ENCODE results near the gene NBEA.

NBEA gene

DNA sequence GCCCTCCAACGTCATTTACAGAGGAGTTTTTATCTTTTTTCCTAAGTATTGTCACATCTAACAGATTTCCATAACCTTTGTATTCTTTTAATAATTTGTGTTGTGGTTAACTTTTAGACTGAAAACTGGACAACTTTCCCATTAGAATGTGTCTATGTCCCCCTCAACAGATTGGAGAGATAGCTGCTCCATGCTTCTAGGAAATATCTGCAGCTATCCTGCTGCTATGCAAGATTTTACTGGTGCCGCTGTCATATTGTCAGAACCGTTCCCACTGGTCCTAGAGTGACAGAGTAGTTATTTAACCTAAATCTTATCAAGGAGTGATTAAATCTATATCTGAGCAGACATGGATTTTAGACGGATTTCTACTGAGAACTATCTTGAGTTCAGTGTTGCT is 404.4 kb downstream of the NBEA start:
- Histone ChIP-seq H3K4ac (ENCODE audit: low read depth in 1 of 2, low read length in 2 of 2) (no peak overlapping the region), H3K27me3 (ENCODE audit: control insufficient read depth in 1 of 2, insufficient read depth in 1 of 2, low read length in 2 of 2) (no peaks in the 10 kb centered on the region), H3K14ac (ENCODE audit: low read length in 2 of 2) (no peak overlapping the region), H2BK15ac (ENCODE audit: low read depth, poor library complexity, severe bottlenecking) (no peak overlapping the region), H2BK5ac (ENCODE audit: low read depth, low read length, poor library complexity, severe bottlenecking) (no peak overlapping the region), H3K9ac (ENCODE audit: low read length) (no peak overlapping the region), H4K8ac (ENCODE audit: low read length) (no peak overlapping the region), H3K4me3 (ENCODE audit: insufficient read depth in 1 of 2, low read depth in 1 of 2, low read length in 2 of 2) (no peak overlapping the region), H3K4me1 (ENCODE audit: control insufficient read depth, insufficient read depth, low read depth, low read length) (no peaks in the 10 kb centered on the region), H3K79me1 (replicated peaks; ENCODE audit: low read length, poor library complexity, severe bottlenecking) (peaks cover 1% of the 10 kb centered on the region), H2BK120ac (ENCODE audit: low read depth, low read length) (no peak overlapping the region), H4K91ac (ENCODE audit: low read length) (no peak overlapping the region), H3K36me3 (ENCODE audit: control insufficient read depth in 1 of 2, insufficient read depth in 2 of 2, low read depth in 1 of 2, low read length in 2 of 2) (no peaks in the 10 kb centered on the region), H3K27ac (ENCODE audit: low read length, poor library complexity, severe bottlenecking) (no peak overlapping the region), H3K4me2 (ENCODE audit: low read length, poor library complexity, severe bottlenecking) (no peak overlapping the region), H3K9me3 (ENCODE audit: control insufficient read depth, low read length) (no peaks in the 10 kb centered on the region), H3K18ac (ENCODE audit: low read depth in 1 of 2, low read length in 2 of 2) (no peak overlapping the region), H2BK12ac (ENCODE audit: low read length in 2 of 2) (no peak overlapping the region), H3K23ac (ENCODE audit: low read length in 2 of 2) (no peak overlapping the region), H2AFZ (ENCODE audit: low read depth, low read length) (no peak overlapping the region), H2AK5ac (ENCODE audit: low read length, severe bottlenecking) (no peak overlapping the region)
- WGBS = 100% methylated on average over 1 of the region's 4 CpGs
- no peak for DNase-seq

DNA sequence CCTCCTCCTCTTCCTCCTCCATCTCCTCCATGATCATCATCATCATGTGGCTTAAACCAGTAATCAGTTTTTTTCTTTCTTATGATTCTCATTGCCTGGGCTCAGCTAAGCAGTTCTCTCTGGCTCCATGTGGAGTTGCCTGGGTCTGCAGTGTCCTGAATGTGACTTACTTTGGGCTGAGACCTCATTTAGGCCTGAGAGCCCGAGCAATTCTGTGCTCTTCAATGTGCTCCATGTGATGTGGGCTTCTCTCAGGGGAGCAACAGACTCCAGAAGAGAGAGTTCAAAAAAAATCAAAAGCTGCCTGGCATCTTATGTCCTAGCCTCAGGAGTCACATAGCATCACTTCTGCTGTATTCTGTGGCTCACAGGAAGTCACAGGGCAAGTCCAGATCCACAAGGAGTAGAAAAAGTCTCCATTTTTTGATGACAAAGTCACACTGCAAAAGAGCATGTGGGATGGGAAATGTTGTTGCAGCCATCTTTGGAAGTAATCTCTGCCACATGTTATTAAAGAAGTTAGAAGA is 405.7 kb downstream of the NBEA start:
- no peak overlapping the region for H2AFZ ChIP-seq (ENCODE audit: low read depth, low read length)
- DNase-seq = no peak
- WGBS = 77% methylated on average over 1 of the region's 1 CpG
- H3K18ac ChIP-seq (ENCODE audit: low read depth in 1 of 2, low read length in 2 of 2) = no peak overlapping the region
- no peak overlapping the region for H3K4me2 ChIP-seq (ENCODE audit: low read length, poor library complexity, severe bottlenecking)
- H3K9me3 ChIP-seq (ENCODE audit: control insufficient read depth, low read length) = no peaks in the 10 kb centered on the region
- H2BK15ac ChIP-seq (ENCODE audit: low read depth, poor library complexity, severe bottlenecking) = no peak overlapping the region
- H4K8ac ChIP-seq (ENCODE audit: low read length) = no peak overlapping the region
- no peak overlapping the region for H3K9ac ChIP-seq (ENCODE audit: low read length)
- H3K23ac ChIP-seq (ENCODE audit: low read length in 2 of 2) = no peak overlapping the region
- H3K14ac ChIP-seq (ENCODE audit: low read length in 2 of 2) = no peak overlapping the region
- H3K4me1 ChIP-seq (ENCODE audit: control insufficient read depth, insufficient read depth, low read depth, low read length) = no peaks in the 10 kb centered on the region
- no peak overlapping the region for H2BK120ac ChIP-seq (ENCODE audit: low read depth, low read length)
- no peak overlapping the region for H3K4ac ChIP-seq (ENCODE audit: low read depth in 1 of 2, low read length in 2 of 2)
- H3K27me3 ChIP-seq (ENCODE audit: control insufficient read depth in 1 of 2, insufficient read depth in 1 of 2, low read length in 2 of 2) = no peaks in the 10 kb centered on the region
- H3K27ac ChIP-seq (ENCODE audit: low read length, poor library complexity, severe bottlenecking) = no peak overlapping the region
- H2BK12ac ChIP-seq (ENCODE audit: low read length in 2 of 2) = no peak overlapping the region
- no peaks in the 10 kb centered on the region for H3K36me3 ChIP-seq (ENCODE audit: control insufficient read depth in 1 of 2, insufficient read depth in 2 of 2, low read depth in 1 of 2, low read length in 2 of 2)
- H2AK5ac ChIP-seq (ENCODE audit: low read length, severe bottlenecking) = no peak overlapping the region
- no peak overlapping the region for H2BK5ac ChIP-seq (ENCODE audit: low read depth, low read length, poor library complexity, severe bottlenecking)
- H4K91ac ChIP-seq (ENCODE audit: low read length) = no peak overlapping the region
- no peak overlapping the region for H3K4me3 ChIP-seq (ENCODE audit: insufficient read depth in 1 of 2, low read depth in 1 of 2, low read length in 2 of 2)
- peaks cover 1% of the 10 kb centered on the region for H3K79me1 ChIP-seq (replicated peaks; ENCODE audit: low read length, poor library complexity, severe bottlenecking)

DNA sequence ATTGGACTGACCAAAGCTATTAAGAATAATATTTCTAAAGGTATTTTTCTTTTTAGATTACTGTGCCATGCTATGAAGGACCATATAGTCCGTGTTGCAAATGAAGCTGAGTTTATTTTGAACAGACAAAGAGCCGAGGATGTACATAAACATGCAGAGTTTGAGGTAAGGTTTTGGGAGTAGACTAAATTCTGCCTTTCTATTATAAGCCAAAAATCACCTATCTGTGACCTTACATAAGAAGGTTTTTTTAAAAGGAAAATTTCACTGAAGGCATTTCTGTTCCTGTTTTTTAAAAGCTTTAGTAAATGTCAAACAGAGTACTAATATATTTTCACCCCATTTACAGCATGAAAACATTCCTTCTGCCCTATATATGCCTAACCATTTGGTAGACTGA is 407.0 kb downstream of the NBEA start:
- DNase-seq = no peak
- Histone ChIP-seq H3K9me3 (ENCODE audit: control insufficient read depth, low read length) (no peaks in the 10 kb centered on the region), H3K4me3 (ENCODE audit: insufficient read depth in 1 of 2, low read depth in 1 of 2, low read length in 2 of 2) (no peak overlapping the region), H3K4me1 (ENCODE audit: control insufficient read depth, insufficient read depth, low read depth, low read length) (no peaks in the 10 kb centered on the region), H3K27ac (ENCODE audit: low read length, poor library complexity, severe bottlenecking) (no peak overlapping the region), H2AK5ac (ENCODE audit: low read length, severe bottlenecking) (no peak overlapping the region), H3K36me3 (ENCODE audit: control insufficient read depth in 1 of 2, insufficient read depth in 2 of 2, low read depth in 1 of 2, low read length in 2 of 2) (no peaks in the 10 kb centered on the region), H2BK15ac (ENCODE audit: low read depth, poor library complexity, severe bottlenecking) (no peak overlapping the region), H3K14ac (ENCODE audit: low read length in 2 of 2) (no peak overlapping the region), H4K91ac (ENCODE audit: low read length) (no peak overlapping the region), H3K9ac (ENCODE audit: low read length) (no peak overlapping the region), H2BK5ac (ENCODE audit: low read depth, low read length, poor library complexity, severe bottlenecking) (no peak overlapping the region), H4K8ac (ENCODE audit: low read length) (no peak overlapping the region), H3K18ac (ENCODE audit: low read depth in 1 of 2, low read length in 2 of 2) (no peak overlapping the region), H3K79me1 (replicated peaks; ENCODE audit: low read length, poor library complexity, severe bottlenecking) (peaks cover 1% of the 10 kb centered on the region), H3K27me3 (ENCODE audit: control insufficient read depth in 1 of 2, insufficient read depth in 1 of 2, low read length in 2 of 2) (no peaks in the 10 kb centered on the region), H2AFZ (ENCODE audit: low read depth, low read length) (no peak overlapping the region), H3K4me2 (ENCODE audit: low read length, poor library complexity, severe bottlenecking) (no peak overlapping the region), H2BK120ac (ENCODE audit: low read depth, low read length) (no peak overlapping the region), H3K4ac (ENCODE audit: low read depth in 1 of 2, low read length in 2 of 2) (no peak overlapping the region), H3K23ac (ENCODE audit: low read length in 2 of 2) (no peak overlapping the region), H2BK12ac (ENCODE audit: low read length in 2 of 2) (no peak overlapping the region)
- WGBS = no CpG with 5 or more reads among the region's 2 CpGs

DNA sequence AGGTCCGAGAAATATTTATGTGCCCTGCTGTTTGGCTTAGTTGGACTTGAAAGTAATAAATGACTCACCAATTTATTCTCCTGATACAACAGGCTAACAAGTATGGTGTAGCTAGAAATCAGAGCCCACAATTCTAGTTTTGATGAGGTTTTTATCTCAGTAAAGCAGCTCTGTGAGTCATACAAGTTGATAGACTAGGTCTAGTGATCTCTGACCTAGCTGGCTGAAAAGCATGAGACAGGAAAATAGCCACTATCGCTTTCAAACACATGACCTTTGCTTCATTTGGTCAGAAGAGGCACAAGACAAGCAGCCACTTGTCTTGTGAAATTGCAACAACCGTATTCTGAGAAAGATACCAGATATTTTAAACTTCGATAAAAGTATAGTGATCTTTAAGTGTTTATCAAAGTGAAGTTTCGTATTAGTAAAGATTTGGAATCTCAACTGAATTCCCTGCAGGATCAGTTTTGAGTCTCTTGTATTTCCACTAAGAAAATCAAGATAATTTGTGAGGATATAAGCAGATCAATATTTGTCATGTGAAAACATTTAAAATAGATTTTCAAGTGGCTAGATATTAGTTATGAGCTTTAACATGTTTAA is 407.7 kb downstream of the NBEA start:
- no peaks in the 10 kb centered on the region for H3K4me1 ChIP-seq (ENCODE audit: control insufficient read depth, insufficient read depth, low read depth, low read length)
- no peak overlapping the region for H2BK120ac ChIP-seq (ENCODE audit: low read depth, low read length)
- H3K4me2 ChIP-seq (ENCODE audit: low read length, poor library complexity, severe bottlenecking) = no peak overlapping the region
- H3K14ac ChIP-seq (ENCODE audit: low read length in 2 of 2) = no peak overlapping the region
- H2AFZ ChIP-seq (ENCODE audit: low read depth, low read length) = no peak overlapping the region
- H3K79me1 ChIP-seq (replicated peaks; ENCODE audit: low read length, poor library complexity, severe bottlenecking) = peaks cover 1% of the 10 kb centered on the region
- H3K27ac ChIP-seq (ENCODE audit: low read length, poor library complexity, severe bottlenecking) = no peak overlapping the region
- no peak overlapping the region for H2BK12ac ChIP-seq (ENCODE audit: low read length in 2 of 2)
- H2AK5ac ChIP-seq (ENCODE audit: low read length, severe bottlenecking) = no peak overlapping the region
- no peak overlapping the region for H4K91ac ChIP-seq (ENCODE audit: low read length)
- H3K9me3 ChIP-seq (ENCODE audit: control insufficient read depth, low read length) = no peaks in the 10 kb centered on the region
- H3K23ac ChIP-seq (ENCODE audit: low read length in 2 of 2) = no peak overlapping the region
- no peak overlapping the region for H2BK5ac ChIP-seq (ENCODE audit: low read depth, low read length, poor library complexity, severe bottlenecking)
- no peak overlapping the region for H3K4ac ChIP-seq (ENCODE audit: low read depth in 1 of 2, low read length in 2 of 2)
- no peak overlapping the region for H4K8ac ChIP-seq (ENCODE audit: low read length)
- no peaks in the 10 kb centered on the region for H3K36me3 ChIP-seq (ENCODE audit: control insufficient read depth in 1 of 2, insufficient read depth in 2 of 2, low read depth in 1 of 2, low read length in 2 of 2)
- 87% methylated on average over 3 of the region's 5 CpGs for WGBS
- no peak overlapping the region for H2BK15ac ChIP-seq (ENCODE audit: low read depth, poor library complexity, severe bottlenecking)
- no peaks in the 10 kb centered on the region for H3K27me3 ChIP-seq (ENCODE audit: control insufficient read depth in 1 of 2, insufficient read depth in 1 of 2, low read length in 2 of 2)
- no peak overlapping the region for H3K4me3 ChIP-seq (ENCODE audit: insufficient read depth in 1 of 2, low read depth in 1 of 2, low read length in 2 of 2)
- no peak for DNase-seq
- H3K18ac ChIP-seq (ENCODE audit: low read depth in 1 of 2, low read length in 2 of 2) = no peak overlapping the region
- no peak overlapping the region for H3K9ac ChIP-seq (ENCODE audit: low read length)

Measured in mesenchymal stem cell (in vitro differentiated cells and primary cell).